GM18505 (cell line): ENCODE results near the gene EMC8.
"Not testable (repeated sequence)": the region's sequence is repeated elsewhere in the genome, so short reads cannot be mapped to it uniquely, and the experiment has no call there.

ENCODE experiments used
- ATAC-seq: cut with Tn5 transposase; IDR thresholded peaks from one replicate; pipeline ENCODE4 v1.9.1; 2021; ENCODE audit not compliant: unreplicated experiment
- POLR2A ChIP-seq: IDR thresholded peaks from 4 replicates; pipeline ENCODE4 v1.6.1; 2011; ENCODE audit warnings: borderline replicate concordance; ENCODE audit not compliant: insufficient read depth, insufficient read length; ENCODE audit errors: extremely low read depth

EMC8 gene

DNA sequence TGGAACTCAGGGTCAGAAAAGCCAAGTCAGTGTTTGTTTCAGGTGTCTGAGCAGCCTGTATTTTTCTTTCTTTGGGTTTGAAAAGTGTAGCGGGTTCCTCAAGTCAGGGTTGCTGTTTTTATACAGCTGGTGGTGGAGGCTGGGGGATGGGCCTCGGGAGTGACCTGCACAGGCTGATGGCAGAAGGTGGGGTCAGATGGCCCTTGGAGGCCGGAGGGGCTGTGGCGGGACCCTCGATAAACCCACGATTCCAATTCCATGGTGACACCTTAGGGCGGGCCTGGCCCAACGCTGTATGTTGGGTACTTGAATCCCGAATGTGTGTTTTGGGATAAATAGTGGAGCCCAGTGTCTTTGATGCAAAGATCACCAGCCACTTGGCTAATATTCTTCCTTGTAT is 28.8 kb upstream of the EMC8 start:
- no peak for ATAC-seq
- no peak for TF ChIP-seq POLR2A

DNA sequence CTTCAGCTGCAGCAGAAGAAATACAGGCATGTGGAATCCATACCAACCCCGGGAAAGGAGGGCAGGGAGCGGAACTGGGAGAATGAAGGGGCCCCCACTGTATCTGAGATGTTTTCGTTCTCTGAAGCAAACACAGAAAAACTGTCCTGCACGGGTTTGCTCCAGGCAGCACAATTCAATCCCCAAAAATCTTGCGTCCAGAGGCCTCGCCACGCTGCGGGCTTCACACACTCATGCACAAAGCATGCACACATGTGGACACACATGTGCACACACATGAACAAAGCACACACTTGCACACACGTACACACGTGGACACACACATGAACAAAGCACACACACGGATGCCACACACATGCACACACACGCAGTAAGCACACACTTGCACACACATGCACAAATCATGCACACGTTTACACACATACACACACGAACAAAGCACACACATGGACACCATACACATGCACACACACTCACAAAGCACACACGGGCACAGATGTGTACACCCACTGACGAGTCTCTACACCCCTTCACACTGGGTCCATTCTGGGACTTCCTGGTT is 27.4 kb upstream of the EMC8 start:
- ATAC-seq = no peak
- no peak for TF ChIP-seq POLR2A

DNA sequence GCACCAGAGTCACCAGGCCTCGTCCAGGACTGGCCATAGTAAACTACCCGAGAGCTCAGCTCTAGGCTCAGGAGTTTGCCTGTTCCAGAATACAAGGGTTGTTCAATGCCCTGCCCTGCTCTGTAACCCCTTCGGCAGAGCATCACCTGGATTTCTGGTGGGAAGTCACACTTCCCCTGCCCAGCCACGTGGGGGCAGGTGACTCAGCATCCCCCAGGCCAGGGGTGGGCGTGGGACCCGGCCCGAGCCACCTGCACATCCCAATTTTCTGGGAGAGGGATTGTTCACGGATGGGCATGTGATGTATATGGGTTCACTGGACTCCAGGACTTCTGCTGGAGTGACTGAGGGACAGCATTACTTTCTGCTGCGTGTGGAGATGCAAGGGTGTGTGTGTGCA is 26.0 kb upstream of the EMC8 start:
- TF ChIP-seq POLR2A = no peak
- ATAC-seq = no peak

DNA sequence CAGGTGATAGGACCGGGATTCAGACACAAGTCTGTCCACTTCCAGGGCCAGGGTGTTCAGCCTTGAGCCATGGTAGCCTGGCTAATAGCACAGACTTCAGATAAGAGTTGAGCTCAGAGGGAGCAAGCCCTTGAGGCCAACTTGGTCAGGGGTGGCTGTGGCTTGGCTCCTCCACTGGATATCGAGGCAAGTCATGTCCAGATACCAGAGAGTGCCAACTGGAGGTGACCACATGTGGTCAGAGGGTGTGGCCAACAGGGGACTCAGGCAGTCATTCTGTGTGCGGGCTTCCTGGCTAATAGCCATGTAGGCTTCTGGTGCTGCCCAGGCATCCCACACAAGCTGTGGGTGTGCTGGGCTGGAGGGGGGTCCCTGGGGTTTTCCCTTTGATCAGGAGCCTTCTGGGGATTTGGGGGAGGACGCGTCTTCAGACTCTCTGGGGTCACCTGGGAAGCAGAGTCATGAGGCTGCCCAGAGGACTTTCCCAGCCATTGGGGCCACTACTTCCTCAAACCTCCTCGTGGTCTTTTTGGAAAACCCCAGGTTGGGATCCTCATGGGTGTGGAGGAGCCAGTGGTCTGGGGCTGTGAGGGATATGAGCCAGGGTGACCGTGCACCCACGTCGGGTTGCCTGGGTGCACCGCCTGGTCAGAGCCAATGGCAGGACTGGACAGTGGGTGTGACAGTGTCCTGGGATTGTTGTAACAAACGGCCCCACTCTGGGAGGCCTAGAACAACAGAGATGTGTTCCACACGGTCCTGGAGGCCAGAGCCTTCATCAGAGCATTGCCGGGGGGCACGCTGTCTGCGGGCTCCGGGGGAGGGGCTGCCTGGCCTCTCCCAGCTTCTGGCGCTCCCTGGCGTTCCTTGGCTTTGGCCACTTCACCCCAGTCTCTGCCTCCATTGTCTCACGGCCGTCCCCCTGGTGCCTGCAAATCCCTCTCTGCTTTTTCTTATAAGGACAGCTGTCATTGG is 25.1 kb upstream of the EMC8 start:
- ATAC-seq = no peak

DNA sequence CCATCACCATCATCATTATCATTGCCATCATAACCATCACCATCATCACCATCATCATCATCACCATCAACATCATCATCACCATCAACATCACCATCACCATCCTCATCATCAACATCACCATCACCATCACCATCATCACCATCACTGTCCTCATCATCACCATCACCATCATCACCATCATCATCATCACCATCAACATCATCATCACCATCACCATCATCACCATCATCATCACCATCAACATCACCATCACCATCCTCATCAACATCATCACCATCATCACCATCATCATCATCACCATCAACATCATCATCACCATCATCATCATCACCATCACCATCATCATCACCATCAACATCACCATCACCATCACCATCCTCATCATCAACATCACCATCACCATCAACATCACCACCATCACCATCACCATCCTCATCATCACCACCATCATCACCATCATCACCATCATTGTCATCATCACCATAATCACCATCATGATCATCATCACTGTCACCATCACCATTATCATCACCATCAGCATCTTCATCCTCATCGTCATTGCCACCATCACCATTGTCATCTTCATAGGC is 24.1 kb upstream of the EMC8 start:
- no peak for TF ChIP-seq POLR2A
- no peak for ATAC-seq

More for the DNA sequence above, 25.1 kb upstream of the EMC8 start:
- no peak for TF ChIP-seq POLR2A

DNA sequence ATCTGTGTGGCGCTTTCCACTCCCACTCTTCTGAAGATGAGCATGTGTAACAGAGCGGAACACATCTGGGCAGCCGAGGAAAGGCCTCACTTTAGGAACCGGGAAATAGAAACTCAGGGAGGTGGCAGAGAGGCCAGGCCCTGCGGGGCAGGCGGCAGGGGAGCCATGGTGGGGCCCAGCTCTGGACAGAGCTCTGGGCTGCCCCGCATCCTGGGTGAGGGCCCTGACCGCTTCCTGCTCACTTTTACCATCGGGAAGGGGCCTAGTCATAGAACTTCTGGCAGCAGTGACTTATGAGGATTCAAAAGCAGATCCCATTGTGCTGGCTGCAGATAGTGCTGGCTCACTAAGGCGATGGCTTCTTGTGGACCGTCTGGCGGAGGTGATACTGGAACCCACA is 22.8 kb upstream of the EMC8 start:
- TF ChIP-seq POLR2A = no peak
- ATAC-seq = no peak

DNA sequence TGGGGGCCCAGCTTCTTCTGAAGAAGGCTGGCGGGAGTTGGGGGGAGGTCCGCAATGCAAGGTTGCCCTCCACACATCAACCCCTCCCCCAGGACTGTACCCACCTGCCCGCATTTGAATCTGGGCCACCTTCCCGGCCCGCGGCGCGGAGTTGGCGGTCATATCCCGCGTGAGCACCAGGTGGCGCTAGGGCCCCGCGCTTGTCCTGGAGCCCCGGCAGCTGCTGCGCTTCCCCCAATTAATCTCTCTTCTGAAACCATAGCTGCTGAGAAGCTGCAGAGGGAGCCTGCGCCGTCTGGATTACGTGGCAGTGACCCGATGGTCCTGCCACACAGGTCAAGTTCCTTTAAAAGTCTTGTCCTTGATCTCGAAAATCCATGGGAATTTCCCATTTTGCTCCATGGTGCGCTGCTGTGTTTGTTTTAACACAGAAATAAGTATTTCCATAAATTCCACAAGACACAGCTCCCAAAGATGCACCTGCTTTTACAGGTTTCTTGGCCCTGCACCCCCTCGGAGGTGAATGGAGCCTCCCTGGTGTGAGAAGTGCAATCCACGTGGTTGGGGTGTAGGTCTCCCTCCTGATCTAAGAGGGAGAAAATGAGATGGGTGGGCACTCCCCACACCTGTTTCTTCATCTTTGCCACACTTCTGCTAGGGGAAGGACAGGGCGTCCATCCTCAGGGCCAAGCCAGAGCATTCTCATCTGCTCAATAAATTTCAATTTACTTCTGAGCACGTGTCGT is 22.2 kb upstream of the EMC8 start:
- ATAC-seq = peak; percentile 76
- no peak for TF ChIP-seq POLR2A

DNA sequence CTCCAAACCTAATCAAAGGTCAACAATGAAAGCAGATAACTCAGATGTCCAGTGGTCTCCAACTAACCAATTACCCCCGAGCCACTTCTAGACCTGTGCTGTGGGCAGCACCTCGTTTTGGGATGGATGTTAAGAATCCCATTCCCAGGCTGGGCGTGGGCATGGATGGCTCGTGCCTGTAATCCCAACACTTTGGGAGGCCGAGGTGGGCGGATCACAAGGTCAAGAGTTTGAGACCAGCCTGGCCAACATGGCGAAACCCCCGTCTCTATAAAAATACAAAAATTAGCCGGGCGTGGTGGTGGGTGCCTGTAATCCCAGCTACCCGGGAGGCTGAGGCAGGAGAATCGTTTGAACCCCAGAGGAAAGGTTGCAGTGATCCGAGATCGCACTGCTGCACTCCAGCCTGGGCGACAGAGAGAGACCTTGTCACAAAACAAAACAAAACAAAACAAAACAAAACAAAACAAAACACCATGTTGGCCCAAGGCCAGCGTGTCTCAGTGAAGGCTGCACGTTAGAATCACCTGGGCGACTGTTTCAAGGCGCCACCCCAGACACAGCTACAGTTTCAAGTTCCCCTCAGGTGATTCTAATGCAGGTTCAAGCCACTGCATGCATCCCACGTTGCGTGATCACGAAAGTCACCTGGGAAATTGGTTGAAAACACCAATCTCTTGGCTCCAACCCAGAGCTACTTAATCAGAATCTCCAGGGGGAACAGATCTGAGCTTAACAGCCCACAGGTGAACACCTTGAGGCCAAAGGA is 21.4 kb upstream of the EMC8 start:
- no peak for ATAC-seq
- no peak for TF ChIP-seq POLR2A

DNA sequence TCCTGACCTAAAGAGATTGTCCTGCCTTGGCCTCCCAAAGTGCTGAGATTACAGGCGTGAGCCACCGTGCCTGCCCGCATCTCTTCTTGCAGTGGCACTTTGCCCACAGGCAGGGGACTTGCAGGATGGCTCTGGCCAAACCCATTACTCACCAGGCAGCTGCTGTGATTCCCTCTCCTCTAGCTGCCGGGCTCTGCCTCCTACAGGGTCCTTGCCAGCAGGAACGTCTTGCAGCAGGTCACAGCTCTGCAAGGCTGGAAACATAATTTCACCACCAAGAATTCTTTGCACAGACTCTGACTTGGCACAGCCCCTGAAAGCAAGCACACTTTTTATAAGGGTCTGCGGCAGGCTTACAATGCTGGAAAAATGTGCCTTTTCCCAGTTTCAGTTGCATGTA is 20.4 kb upstream of the EMC8 start:
- no peak for TF ChIP-seq POLR2A
- no peak for ATAC-seq

DNA sequence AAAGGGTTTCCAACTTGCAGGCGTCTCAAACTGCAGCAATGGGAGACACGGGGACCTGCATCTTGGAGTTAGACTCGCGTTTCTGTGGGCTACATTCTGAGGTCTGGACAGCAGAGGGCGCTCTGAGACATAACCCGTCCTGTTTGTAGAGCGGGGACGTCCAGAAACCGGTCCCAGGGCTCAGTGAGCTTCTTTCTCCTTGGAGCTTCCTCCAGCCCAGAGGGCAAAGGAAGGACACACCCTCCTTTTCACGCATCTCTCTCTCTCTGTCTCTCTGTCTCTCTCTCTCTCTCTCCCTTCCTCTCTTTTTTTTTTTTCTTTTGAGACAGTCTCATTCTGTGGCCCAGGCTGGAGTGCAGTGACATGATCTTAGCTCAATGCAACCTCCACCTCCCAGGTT is 19.9 kb upstream of the EMC8 start:
- TF ChIP-seq POLR2A = no peak
- no peak for ATAC-seq

DNA sequence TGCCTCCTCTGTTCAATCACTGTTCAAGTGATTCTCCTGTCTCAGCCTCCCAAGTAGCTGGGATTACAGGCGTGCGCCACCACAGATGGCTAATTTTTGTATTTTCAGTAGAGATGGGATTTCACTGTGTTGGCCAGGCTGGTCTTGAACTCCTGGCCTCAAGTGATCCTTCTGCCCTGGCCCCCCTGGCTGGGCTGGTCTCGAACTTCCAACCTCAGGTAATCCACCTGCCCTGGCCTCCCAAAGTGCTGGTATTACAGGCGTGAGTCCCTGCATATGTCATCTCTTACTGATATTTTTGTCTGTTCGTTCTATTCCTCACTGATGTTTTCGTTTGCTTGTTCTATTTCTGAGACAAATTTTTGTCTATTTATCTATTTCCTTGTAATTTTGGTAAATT is 17.9 kb upstream of the EMC8 start:
- ATAC-seq = not testable (repeated sequence)

DNA sequence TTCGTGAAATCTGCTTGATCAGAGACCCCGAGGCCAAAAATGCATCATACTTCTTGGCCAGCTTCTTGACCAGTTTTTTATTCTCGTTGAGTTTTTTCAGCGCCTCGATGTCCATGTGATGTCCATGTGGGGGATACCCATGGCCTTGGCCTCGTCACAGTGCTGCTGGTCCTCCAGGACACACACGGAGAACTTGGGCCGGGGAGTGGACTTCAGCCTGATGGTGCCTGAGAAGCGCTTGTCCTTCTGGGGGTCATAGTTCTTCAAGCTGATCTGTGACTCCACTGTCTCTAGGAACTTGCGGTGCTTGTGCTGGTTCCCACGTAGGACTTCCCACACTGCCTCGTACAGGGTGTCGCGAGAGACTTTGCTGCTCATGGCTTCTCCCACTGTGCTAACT is 16.8 kb upstream of the EMC8 start:
- ATAC-seq = no peak
- TF ChIP-seq POLR2A = no peak
